GM23338 (cell line): Measurements from ENCODE around the gene DGKE. TPM values are rescaled to one million over a fixed set of nuclear protein-coding genes. Genes with fewer than 3 reads are reported as not detected.

Experiments used
- ATAC-seq: fragments of 200-7000 bp; cut with Tn5 transposase; 3 replicates; pipeline ENCODE4 v1.9.1; 2020
- DNase-seq: peaks from one replicate; pipeline ENCODE4 v3.0.0-alpha.2; 2015; ENCODE audit warnings: low spot score
- H2AFZ ChIP-seq: fragments of 200-600 bp; sonication (generic); 2 replicates; pipeline ENCODE4 v1.8.0; 2016; ENCODE audit warnings: antibody characterized with exemption, mild to moderate bottlenecking, moderate library complexity
- H3F3A ChIP-seq: fragments of 200-600 bp; sonication (generic); replicated peaks from 2 replicates; pipeline ENCODE4 v1.8.0; 2017; ENCODE audit warnings: antibody characterized with exemption, mixed run types, low read depth
- H3K27ac ChIP-seq: fragments of 200-600 bp; sonication (generic); 2 replicates; pipeline ENCODE4 v1.6.1; 2016; ENCODE audit warnings: low read depth
- H3K27me3 ChIP-seq: fragments of 200-600 bp; sonication (generic); 2 replicates; pipeline ENCODE4 v1.8.0; 2016; ENCODE audit warnings: mild to moderate bottlenecking, mixed run types, moderate library complexity; ENCODE audit not compliant: insufficient read depth
- H3K36me3 ChIP-seq: fragments of 200-600 bp; sonication (generic); 2 replicates; pipeline ENCODE4 v1.8.0; 2016; ENCODE audit warnings: mild to moderate bottlenecking; ENCODE audit not compliant: insufficient read depth
- H3K4me1 ChIP-seq: fragments of 200-600 bp; sonication (generic); 2 replicates; pipeline ENCODE4 v1.8.0; 2016; ENCODE audit warnings: mild to moderate bottlenecking, moderate library complexity; ENCODE audit not compliant: insufficient read depth
- H3K4me2 ChIP-seq: fragments of 200-600 bp; sonication (generic); 2 replicates; pipeline ENCODE4 v1.7.1; 2017; ENCODE audit warnings: mixed run types
- H3K4me3 ChIP-seq: fragments of 200-600 bp; sonication (generic); 2 replicates; pipeline ENCODE4 v1.6.1; 2016; ENCODE audit warnings: mixed run types
- H3K79me2 ChIP-seq: fragments of 200-600 bp; sonication (generic); replicated peaks from 2 replicates; pipeline ENCODE4 v1.8.0; 2017; ENCODE audit warnings: mild to moderate bottlenecking; ENCODE audit not compliant: insufficient read depth
- H3K9me2 ChIP-seq: fragments of 200-600 bp; sonication (generic); 2 replicates; pipeline ENCODE4 v1.8.0; 2017; ENCODE audit not compliant: insufficient read depth
- H4K20me1 ChIP-seq: fragments of 200-600 bp; sonication (generic); replicated peaks from 2 replicates; pipeline ENCODE4 v1.8.0; 2017; ENCODE audit warnings: mild to moderate bottlenecking; ENCODE audit not compliant: insufficient read depth
- H3K27ac Mint-ChIP-seq: 2 replicates; pipeline ENCODE4 v1.8.0; 2020; ENCODE audit warnings: inconsistent platforms, mild to moderate bottlenecking, moderate library complexity, mixed read lengths
- H3K27me3 Mint-ChIP-seq: 3 replicates; pipeline ENCODE4 v1.8.0; 2022; ENCODE audit warnings: low read depth, mild to moderate bottlenecking, moderate library complexity, mixed read lengths, inconsistent platforms; ENCODE audit not compliant: insufficient read depth, poor library complexity
- H3K36me3 Mint-ChIP-seq: 3 replicates; pipeline ENCODE4 v1.8.0; 2021; ENCODE audit warnings: low read depth, mild to moderate bottlenecking, inconsistent platforms, moderate library complexity, mixed read lengths
- H3K4me1 Mint-ChIP-seq: 3 replicates; pipeline ENCODE4 v1.8.0; 2020; ENCODE audit warnings: mild to moderate bottlenecking, inconsistent platforms, mixed read lengths
- H3K4me3 Mint-ChIP-seq: 3 replicates; pipeline ENCODE4 v1.8.0; 2021; ENCODE audit warnings: moderate library complexity, mild to moderate bottlenecking, inconsistent platforms, mixed read lengths
- H3K9me3 Mint-ChIP-seq: 3 replicates; pipeline ENCODE4 v1.8.0; 2020; ENCODE audit warnings: moderate library complexity, mild to moderate bottlenecking, inconsistent platforms, mixed read lengths
- CREB1 ChIP-seq: fragments of 250-450 bp; sonication (Bioruptor Pico); IDR thresholded peaks from 2 replicates; pipeline ENCODE4 v1.5.0; 2020; ENCODE audit warnings: low read depth, mild to moderate bottlenecking, moderate library complexity
- EZH2 ChIP-seq: fragments of 200-600 bp; sonication (generic); IDR thresholded peaks from one replicate; pipeline ENCODE4 v1.8.0; 2017; ENCODE audit warnings: antibody characterized with exemption, mild to moderate bottlenecking, low read depth; ENCODE audit not compliant: unreplicated experiment
- EZH2phosphoT487 ChIP-seq: fragments of 200-600 bp; sonication (generic); IDR thresholded peaks from one replicate; pipeline ENCODE4 v1.8.1; 2018; ENCODE audit warnings: antibody characterized with exemption; ENCODE audit not compliant: unreplicated experiment
- JUNB ChIP-seq: IDR thresholded peaks from one replicate; pipeline ENCODE4 v1.6.1; 2016; ENCODE audit warnings: antibody characterized with exemption; ENCODE audit not compliant: unreplicated experiment
- NANOG ChIP-seq: IDR thresholded peaks from 2 replicates; pipeline ENCODE4 v1.6.1; 2016; ENCODE audit warnings: antibody characterized with exemption, borderline replicate concordance
- POLR2AphosphoS5 ChIP-seq: IDR thresholded peaks from 2 replicates; pipeline ENCODE4 v1.6.1; 2016; ENCODE audit warnings: antibody characterized with exemption, low read depth
- STAT1 ChIP-seq: IDR thresholded peaks from one replicate; pipeline ENCODE4 v1.6.1; 2016; ENCODE audit warnings: antibody characterized with exemption; ENCODE audit not compliant: unreplicated experiment
- ZNF114 ChIP-seq: fragments of 250-450 bp; sonication (Bioruptor Pico); IDR thresholded peaks from 2 replicates; pipeline ENCODE4 v1.5.0; 2020; ENCODE audit warnings: mild to moderate bottlenecking, moderate library complexity
- ZNF331 ChIP-seq: fragments of 250-450 bp; sonication (Bioruptor Pico); IDR thresholded peaks from 2 replicates; pipeline ENCODE4 v1.5.0; 2020; ENCODE audit warnings: low read depth, mild to moderate bottlenecking, moderate library complexity
- polyA plus RNA-seq: library from polyadenylated mRNA; unstranded; fragments of >200 nt; fragmentation: Nextera tagmentation; extraction: Ambion mirVana; gene quantifications from 2 replicates; pipeline ENCODE4 v1.2.1, GENCODE V29; 2016
- total RNA-seq: library from RNA; depleted of rRNA; stranded (reverse); fragments of >200 nt; shearing (Covaris generic); gene quantifications from 2 replicates; pipeline ENCODE4 v1.2.3, GENCODE V29; 2014
- TF ChIP-seq, protein P1 (sequence below): IDR thresholded peaks from one replicate; pipeline ENCODE4 v1.6.1; 2018; ENCODE audit warnings: antibody characterized with exemption; ENCODE audit not compliant: unreplicated experiment
- TF ChIP-seq, protein P2 (sequence below), 2 experiments: fragments of 200-600 bp in 1 of 2; sonication (generic) in 1 of 2; conservative IDR thresholded peaks; 2 replicates each; pipeline versions ENCODE4 v1.5.1 to v1.6.1; 2016 to 2017; ENCODE audit warnings: antibody characterized with exemption in 2 of 2, low read depth in 2 of 2, mild to moderate bottlenecking in 2 of 2, moderate library complexity in 1 of 2
- TF ChIP-seq, protein P3 (sequence below): fragments of 250-450 bp; sonication (Bioruptor Pico); IDR thresholded peaks from 2 replicates; pipeline ENCODE4 v1.5.0; 2020; ENCODE audit warnings: mild to moderate bottlenecking, moderate library complexity
- TF ChIP-seq, protein P4 (sequence below): IDR thresholded peaks from 2 replicates; pipeline ENCODE4 v1.6.1; 2016; ENCODE audit warnings: antibody characterized with exemption

The DGKE gene
- total and polyA plus RNA-seq, 2 experiments from 2014 or later, result 3.9 to 10.1 TPM

DNA sequence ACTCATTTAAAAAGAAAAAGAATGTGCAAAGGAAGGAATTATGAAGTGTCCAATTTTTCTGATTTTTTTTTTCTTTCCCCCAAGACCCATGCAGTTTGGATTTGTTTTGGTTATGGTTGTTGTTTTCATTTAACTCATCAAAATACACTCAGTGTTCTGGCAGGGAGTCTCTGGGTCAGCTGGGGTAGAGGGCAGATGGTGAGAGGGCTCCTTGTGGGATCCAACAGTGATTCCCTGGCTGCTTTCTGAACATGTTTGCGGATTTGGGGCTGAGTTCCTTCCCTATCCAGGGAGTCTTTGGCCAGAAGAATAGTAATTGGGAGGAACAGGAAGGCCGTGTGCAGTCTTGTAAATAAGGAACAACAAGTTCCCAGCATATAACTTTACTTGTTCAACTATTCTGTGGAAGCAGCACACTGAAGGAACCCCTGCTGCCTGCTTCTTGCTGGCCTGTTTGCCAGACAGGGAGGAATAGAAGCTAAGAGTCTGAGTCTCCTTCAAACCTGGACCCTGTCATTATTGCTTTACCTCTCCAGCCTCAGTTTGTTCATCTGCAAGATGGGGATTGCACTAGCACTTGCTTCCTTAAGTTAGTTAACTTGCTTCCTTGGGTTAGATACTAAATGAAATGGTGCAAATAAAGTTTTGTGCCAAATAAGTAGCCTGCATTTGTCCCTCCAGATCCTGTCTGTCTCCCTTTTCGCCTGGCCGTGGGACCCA, 32.3 kb upstream of the DGKE start:
- H3K27ac Mint-ChIP-seq, result no peak overlapping the region
- no peak overlapping the region for H3K4me3 Mint-ChIP-seq
- H3K4me2 ChIP-seq, result no peak overlapping the region
- ATAC-seq (no peak), DNase-seq (no peak)
- H3K36me3 Mint-ChIP-seq, result no peaks in the 10 kb centered on the region
- H3K27ac ChIP-seq, result no peak overlapping the region
- no peaks in the 10 kb centered on the region for H3K79me2 ChIP-seq
- no peaks in the 10 kb centered on the region for H3K9me3 Mint-ChIP-seq
- H3K36me3 ChIP-seq, result no peaks in the 10 kb centered on the region
- no peak overlapping the region for H2AFZ ChIP-seq
- H3F3A ChIP-seq, result no peaks in the 10 kb centered on the region
- H3K9me2 ChIP-seq, result peaks cover 3% of the 10 kb centered on the region; the same call in 1 of the 2 replicates
- H3K27me3 Mint-ChIP-seq, result peaks cover 6% of the 10 kb centered on the region
- no peaks in the 10 kb centered on the region for H3K27me3 ChIP-seq
- TF ChIP-seq, protein P1, sequence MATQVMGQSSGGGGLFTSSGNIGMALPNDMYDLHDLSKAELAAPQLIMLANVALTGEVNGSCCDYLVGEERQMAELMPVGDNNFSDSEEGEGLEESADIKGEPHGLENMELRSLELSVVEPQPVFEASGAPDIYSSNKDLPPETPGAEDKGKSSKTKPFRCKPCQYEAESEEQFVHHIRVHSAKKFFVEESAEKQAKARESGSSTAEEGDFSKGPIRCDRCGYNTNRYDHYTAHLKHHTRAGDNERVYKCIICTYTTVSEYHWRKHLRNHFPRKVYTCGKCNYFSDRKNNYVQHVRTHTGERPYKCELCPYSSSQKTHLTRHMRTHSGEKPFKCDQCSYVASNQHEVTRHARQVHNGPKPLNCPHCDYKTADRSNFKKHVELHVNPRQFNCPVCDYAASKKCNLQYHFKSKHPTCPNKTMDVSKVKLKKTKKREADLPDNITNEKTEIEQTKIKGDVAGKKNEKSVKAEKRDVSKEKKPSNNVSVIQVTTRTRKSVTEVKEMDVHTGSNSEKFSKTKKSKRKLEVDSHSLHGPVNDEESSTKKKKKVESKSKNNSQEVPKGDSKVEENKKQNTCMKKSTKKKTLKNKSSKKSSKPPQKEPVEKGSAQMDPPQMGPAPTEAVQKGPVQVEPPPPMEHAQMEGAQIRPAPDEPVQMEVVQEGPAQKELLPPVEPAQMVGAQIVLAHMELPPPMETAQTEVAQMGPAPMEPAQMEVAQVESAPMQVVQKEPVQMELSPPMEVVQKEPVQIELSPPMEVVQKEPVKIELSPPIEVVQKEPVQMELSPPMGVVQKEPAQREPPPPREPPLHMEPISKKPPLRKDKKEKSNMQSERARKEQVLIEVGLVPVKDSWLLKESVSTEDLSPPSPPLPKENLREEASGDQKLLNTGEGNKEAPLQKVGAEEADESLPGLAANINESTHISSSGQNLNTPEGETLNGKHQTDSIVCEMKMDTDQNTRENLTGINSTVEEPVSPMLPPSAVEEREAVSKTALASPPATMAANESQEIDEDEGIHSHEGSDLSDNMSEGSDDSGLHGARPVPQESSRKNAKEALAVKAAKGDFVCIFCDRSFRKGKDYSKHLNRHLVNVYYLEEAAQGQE, result no peak
- TF ChIP-seq NANOG (no peak), ZNF114 (CRISPR knock-in tag) (no peak), STAT1 (no peak), ZNF331 (CRISPR knock-in tag) (no peak), EZH2 (no peak), JUNB (no peak), CREB1 (no peak), POLR2AphosphoS5 (no peak), EZH2phosphoT487 (no peak)
- TF ChIP-seq, protein P2, sequence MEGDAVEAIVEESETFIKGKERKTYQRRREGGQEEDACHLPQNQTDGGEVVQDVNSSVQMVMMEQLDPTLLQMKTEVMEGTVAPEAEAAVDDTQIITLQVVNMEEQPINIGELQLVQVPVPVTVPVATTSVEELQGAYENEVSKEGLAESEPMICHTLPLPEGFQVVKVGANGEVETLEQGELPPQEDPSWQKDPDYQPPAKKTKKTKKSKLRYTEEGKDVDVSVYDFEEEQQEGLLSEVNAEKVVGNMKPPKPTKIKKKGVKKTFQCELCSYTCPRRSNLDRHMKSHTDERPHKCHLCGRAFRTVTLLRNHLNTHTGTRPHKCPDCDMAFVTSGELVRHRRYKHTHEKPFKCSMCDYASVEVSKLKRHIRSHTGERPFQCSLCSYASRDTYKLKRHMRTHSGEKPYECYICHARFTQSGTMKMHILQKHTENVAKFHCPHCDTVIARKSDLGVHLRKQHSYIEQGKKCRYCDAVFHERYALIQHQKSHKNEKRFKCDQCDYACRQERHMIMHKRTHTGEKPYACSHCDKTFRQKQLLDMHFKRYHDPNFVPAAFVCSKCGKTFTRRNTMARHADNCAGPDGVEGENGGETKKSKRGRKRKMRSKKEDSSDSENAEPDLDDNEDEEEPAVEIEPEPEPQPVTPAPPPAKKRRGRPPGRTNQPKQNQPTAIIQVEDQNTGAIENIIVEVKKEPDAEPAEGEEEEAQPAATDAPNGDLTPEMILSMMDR (conservative IDR thresholded peaks at IDR 0.05; ENCODE audit: low read depth in 2 of 2), result no peak
- TF ChIP-seq, protein P3, sequence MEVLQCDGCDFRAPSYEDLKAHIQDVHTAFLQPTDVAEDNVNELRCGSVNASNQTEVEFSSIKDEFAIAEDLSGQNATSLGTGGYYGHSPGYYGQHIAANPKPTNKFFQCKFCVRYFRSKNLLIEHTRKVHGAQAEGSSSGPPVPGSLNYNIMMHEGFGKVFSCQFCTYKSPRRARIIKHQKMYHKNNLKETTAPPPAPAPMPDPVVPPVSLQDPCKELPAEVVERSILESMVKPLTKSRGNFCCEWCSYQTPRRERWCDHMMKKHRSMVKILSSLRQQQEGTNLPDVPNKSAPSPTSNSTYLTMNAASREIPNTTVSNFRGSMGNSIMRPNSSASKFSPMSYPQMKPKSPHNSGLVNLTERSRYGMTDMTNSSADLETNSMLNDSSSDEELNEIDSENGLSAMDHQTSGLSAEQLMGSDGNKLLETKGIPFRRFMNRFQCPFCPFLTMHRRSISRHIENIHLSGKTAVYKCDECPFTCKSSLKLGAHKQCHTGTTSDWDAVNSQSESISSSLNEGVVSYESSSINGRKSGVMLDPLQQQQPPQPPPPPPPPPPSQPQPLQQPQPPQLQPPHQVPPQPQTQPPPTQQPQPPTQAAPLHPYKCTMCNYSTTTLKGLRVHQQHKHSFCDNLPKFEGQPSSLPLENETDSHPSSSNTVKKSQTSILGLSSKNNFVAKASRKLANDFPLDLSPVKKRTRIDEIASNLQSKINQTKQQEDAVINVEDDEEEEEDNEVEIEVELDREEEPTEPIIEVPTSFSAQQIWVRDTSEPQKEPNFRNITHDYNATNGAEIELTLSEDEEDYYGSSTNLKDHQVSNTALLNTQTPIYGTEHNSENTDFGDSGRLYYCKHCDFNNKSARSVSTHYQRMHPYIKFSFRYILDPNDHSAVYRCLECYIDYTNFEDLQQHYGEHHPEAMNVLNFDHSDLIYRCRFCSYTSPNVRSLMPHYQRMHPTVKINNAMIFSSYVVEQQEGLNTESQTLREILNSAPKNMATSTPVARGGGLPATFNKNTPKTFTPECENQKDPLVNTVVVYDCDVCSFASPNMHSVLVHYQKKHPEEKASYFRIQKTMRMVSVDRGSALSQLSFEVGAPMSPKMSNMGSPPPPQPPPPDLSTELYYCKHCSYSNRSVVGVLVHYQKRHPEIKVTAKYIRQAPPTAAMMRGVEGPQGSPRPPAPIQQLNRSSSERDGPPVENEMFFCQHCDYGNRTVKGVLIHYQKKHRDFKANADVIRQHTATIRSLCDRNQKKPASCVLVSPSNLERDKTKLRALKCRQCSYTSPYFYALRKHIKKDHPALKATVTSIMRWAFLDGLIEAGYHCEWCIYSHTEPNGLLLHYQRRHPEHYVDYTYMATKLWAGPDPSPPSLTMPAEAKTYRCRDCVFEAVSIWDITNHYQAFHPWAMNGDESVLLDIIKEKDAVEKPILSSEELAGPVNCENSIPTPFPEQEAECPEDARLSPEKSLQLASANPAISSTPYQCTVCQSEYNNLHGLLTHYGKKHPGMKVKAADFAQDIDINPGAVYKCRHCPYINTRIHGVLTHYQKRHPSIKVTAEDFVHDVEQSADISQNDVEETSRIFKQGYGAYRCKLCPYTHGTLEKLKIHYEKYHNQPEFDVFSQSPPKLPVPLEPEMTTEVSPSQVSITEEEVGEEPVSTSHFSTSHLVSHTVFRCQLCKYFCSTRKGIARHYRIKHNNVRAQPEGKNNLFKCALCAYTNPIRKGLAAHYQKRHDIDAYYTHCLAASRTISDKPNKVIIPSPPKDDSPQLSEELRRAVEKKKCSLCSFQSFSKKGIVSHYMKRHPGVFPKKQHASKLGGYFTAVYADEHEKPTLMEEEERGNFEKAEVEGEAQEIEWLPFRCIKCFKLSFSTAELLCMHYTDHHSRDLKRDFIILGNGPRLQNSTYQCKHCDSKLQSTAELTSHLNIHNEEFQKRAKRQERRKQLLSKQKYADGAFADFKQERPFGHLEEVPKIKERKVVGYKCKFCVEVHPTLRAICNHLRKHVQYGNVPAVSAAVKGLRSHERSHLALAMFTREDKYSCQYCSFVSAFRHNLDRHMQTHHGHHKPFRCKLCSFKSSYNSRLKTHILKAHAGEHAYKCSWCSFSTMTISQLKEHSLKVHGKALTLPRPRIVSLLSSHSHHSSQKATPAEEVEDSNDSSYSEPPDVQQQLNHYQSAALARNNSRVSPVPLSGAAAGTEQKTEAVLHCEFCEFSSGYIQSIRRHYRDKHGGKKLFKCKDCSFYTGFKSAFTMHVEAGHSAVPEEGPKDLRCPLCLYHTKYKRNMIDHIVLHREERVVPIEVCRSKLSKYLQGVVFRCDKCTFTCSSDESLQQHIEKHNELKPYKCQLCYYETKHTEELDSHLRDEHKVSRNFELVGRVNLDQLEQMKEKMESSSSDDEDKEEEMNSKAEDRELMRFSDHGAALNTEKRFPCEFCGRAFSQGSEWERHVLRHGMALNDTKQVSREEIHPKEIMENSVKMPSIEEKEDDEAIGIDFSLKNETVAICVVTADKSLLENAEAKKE (CRISPR knock-in tag), result no peak
- TF ChIP-seq, protein P4, sequence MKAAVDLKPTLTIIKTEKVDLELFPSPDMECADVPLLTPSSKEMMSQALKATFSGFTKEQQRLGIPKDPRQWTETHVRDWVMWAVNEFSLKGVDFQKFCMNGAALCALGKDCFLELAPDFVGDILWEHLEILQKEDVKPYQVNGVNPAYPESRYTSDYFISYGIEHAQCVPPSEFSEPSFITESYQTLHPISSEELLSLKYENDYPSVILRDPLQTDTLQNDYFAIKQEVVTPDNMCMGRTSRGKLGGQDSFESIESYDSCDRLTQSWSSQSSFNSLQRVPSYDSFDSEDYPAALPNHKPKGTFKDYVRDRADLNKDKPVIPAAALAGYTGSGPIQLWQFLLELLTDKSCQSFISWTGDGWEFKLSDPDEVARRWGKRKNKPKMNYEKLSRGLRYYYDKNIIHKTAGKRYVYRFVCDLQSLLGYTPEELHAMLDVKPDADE, result no peak
- no peaks in the 10 kb centered on the region for H3K4me1 ChIP-seq
- no peak overlapping the region for H3K4me3 ChIP-seq
- H4K20me1 ChIP-seq, result no peaks in the 10 kb centered on the region
- peaks cover 12% of the 10 kb centered on the region for H3K4me1 Mint-ChIP-seq
